ENCODE results near the gene MYL10. TPM values are rescaled to one million over a fixed set of nuclear protein-coding genes. Genes with fewer than 3 reads are reported as not detected.

MYL10 gene
- total RNA-seq, 1 donor from 2014 or later: not detected

- no peak for DNase-seq
These were observed 63.4 kb downstream of the MYL10 start for GRCh38 chr7:101565601-101566209.

GRCh38 chr7:101564778-101565211 lies 64.3 kb downstream of the MYL10 start:
- no peak for DNase-seq

DNA sequence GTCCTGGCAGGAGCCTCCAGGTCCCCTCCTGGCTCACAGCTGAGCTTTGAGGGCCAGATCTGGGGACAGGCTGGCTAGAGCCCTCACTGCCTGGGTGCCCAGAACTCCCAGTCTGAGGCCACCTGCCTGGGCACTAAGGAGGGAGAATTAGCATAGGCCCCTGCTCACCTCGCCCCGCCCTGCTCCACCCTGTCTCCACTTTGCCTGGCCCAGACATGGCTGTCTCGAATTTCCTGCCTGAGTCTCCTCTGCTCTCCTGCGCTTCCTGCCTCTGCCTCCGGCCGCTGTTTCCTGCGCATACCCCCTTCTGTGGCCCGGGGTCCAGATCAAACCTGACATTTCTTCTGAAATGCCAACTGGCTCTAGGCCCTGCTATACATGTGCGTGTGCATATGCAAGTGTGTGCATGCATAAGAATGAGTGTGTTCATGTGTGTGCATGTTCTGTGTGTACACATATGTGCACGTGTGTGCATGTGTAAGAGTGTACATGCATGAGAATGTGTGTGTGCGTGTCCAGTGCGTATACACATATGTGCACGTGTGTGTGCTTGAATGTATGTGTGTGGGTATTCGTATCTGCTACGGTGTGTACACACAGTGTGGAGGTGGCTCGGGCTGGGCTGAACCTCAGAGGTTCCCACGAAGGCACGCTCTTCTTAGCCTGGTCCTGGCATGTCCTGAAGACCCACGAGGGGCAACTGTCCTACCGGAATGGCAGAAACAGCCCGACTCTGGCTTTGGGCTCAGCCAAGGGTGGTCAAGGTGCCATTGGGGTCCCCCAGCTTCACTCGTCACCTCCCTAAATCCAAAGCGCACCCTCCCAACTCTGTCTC lies 64.9 kb downstream of the MYL10 start:
- DNase-seq: no peak

Other genes starting within 250 kb of the MYL10 start
- 23.2 TPM for gene CUX1, start 188.3 kb upstream of the MYL10 start, total RNA-seq

Measured in occipital lobe (tissue), 2 donors.